Measurements from ENCODE around the gene RTCA.

DNA sequence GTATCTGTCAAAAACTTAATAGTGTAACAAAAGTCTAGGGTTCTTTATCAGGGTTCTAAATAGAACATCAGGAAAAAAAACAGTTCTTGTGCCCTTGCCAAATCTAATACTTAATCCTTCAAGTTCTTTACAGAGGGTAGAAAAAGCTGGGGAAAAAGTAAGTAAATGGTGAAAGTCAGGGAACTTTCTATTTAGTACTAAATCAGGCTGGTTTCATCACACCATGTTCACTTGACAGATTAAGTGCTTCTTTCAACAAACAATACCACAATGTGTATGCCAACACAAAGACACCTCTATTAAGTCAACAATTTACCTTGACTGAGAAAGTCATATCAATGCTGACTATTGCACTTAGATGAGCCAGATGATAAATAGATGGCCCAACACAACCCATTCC is 26.1 kb upstream of the RTCA start:
- TF ChIP-seq CTCF (IDR thresholded peaks at IDR 0.05) (no peak), POLR2A (IDR thresholded peaks at IDR 0.05) (no peak)

Measured in heart left ventricle (tissue), 13 donors.